ENCODE data around the gene NLRC4. TPM values are rescaled to one million over a fixed set of nuclear protein-coding genes. Genes with fewer than 3 reads are reported as not detected.

The NLRC4 gene
- total and polyA plus RNA-seq, 2 of the 4 experiments (the other 2 are of a cell fraction) = not detected

DNA sequence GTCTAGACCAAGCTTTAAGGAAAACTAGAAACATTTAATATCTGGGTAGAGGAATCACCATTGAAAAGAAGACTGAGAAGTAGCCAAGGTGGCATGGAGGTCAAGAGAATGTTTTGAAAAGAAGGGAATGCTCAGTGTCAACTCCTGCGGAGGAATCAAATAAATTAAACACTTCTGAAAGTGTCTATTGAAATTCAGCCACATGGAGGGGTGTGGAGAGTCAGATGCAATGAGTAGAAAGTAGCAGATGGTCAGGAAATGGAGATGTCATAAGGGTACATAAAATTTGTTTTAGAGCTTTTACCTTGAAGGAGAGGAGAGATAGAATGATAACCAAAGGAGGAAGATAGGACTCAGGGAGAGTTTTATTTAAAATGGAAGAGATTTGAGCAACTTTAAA is 35.1 kb downstream of the NLRC4 start:
- Histone ChIP-seq H3K4me1 (ENCODE audit: control insufficient read depth, insufficient read depth, low read length) (no peaks in the 10 kb centered on the region), H3K9ac (ENCODE audit: low read depth, low read length) (no peak overlapping the region), H4K8ac (ENCODE audit: low read depth in 2 of 2, low read length in 2 of 2) (no peak overlapping the region), H4K5ac (ENCODE audit: low read depth, low read length) (no peak overlapping the region), H3K36me3 (ENCODE audit: control insufficient read depth, insufficient read depth, low read length) (peaks cover 3% of the 10 kb centered on the region; the same call in 1 of the 2 replicates), H3K27ac (ENCODE audit: insufficient read depth, low read length) (no peak overlapping the region), H4K91ac (ENCODE audit: insufficient read depth, low read depth, low read length) (no peak overlapping the region), H2AK5ac (ENCODE audit: low read depth, low read length) (no peak overlapping the region), H2BK20ac (ENCODE audit: low read depth, low read length) (no peak overlapping the region), H3K18ac (ENCODE audit: low read depth, low read length) (no peak overlapping the region), H4K20me1 (ENCODE audit: insufficient read depth, low read length) (no peaks in the 10 kb centered on the region), H3K9me3 (ENCODE audit: control insufficient read depth, insufficient read depth, low read length) (no peaks in the 10 kb centered on the region), H3K9me1 (ENCODE audit: insufficient read depth, low read length) (peaks cover 3% of the 10 kb centered on the region; the same call in 1 of the 2 replicates), H3K4ac (ENCODE audit: low read depth, low read length) (no peak overlapping the region), H2BK120ac (ENCODE audit: low read depth, low read length) (no peak overlapping the region), H3K4me3 (ENCODE audit: insufficient read depth, low read depth, low read length) (no peak overlapping the region), H3K23ac (ENCODE audit: low read depth, low read length) (no peak overlapping the region), H2BK15ac (ENCODE audit: low read depth, low read length) (no peak overlapping the region), H3K4me2 (ENCODE audit: low read depth, low read length) (no peak overlapping the region), H2BK5ac (ENCODE audit: low read depth, low read length, poor library complexity, severe bottlenecking) (no peak overlapping the region), H3K56ac (ENCODE audit: extremely low read depth, insufficient read depth, low read length) (no peak overlapping the region), H3K79me1 (ENCODE audit: low read depth in 1 of 2, low read length in 2 of 2) (no peaks in the 10 kb centered on the region), H3K27me3 (ENCODE audit: control insufficient read depth, insufficient read depth, low read length) (no peaks in the 10 kb centered on the region), H3K14ac (replicated peaks; ENCODE audit: low read depth, low read length) (no peak overlapping the region), H2AFZ (replicated peaks; ENCODE audit: low read length, poor library complexity) (no peak overlapping the region), H2AK9ac (replicated peaks; ENCODE audit: low read depth, low read length, poor library complexity) (no peak overlapping the region)
- no CpG with 5 or more reads among the region's 1 CpG for WGBS, 2 experiments (ENCODE audit: extremely low coverage in 2 of 2, insufficient read length in 1 of 2)
- POLR2A ChIA-PET (ENCODE audit: unreplicated experiment) = interaction anchor here (0.6 kb wide), 1 partner anchor 10 kb away, joined by 3 read pairs; no protein-coding TSS in a partner anchor
- BruUV-seq (replicated peaks) = no TSS peak
- CTCF ChIA-PET = no interaction called here
- ATAC-seq (ENCODE audit: low read depth) = peak; percentile 32; the same call in 1 of the 2 replicates
- intact Hi-C loops (cut with micrococcal nuclease) (no loop called here), dilution Hi-C loops (cut with HindIII; ENCODE audit: low sequenced_read_pairs, unreplicated experiment) (no loop called here), in situ Hi-C loops (cut with MboI; ENCODE audit: low sequenced_read_pairs) (no loop called here)
- DNase-seq = no peak
- TF ChIP-seq CHD1 (IDR thresholded peaks at IDR 0.05; ENCODE audit: low read depth, low read length) (no peak), MAZ (IDR thresholded peaks at IDR 0.05; ENCODE audit: borderline replicate concordance, low read depth, low read length) (no peak), RCOR1 (IDR thresholded peaks at IDR 0.05; ENCODE audit: insufficient replicate concordance, low read length) (no peak), FOS (IDR thresholded peaks at IDR 0.05; ENCODE audit: low read depth, low read length) (no peak), RAD21 (IDR thresholded peaks at IDR 0.05; ENCODE audit: low read length) (no peak), BHLHE40 (IDR thresholded peaks at IDR 0.05; ENCODE audit: low read depth, low read length) (no peak)
- TF ChIP-seq, protein P1, sequence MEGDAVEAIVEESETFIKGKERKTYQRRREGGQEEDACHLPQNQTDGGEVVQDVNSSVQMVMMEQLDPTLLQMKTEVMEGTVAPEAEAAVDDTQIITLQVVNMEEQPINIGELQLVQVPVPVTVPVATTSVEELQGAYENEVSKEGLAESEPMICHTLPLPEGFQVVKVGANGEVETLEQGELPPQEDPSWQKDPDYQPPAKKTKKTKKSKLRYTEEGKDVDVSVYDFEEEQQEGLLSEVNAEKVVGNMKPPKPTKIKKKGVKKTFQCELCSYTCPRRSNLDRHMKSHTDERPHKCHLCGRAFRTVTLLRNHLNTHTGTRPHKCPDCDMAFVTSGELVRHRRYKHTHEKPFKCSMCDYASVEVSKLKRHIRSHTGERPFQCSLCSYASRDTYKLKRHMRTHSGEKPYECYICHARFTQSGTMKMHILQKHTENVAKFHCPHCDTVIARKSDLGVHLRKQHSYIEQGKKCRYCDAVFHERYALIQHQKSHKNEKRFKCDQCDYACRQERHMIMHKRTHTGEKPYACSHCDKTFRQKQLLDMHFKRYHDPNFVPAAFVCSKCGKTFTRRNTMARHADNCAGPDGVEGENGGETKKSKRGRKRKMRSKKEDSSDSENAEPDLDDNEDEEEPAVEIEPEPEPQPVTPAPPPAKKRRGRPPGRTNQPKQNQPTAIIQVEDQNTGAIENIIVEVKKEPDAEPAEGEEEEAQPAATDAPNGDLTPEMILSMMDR (conservative IDR thresholded peaks at IDR 0.05; ENCODE audit: low read depth, low read length) = no peak
- TF ChIP-seq, protein P2, sequence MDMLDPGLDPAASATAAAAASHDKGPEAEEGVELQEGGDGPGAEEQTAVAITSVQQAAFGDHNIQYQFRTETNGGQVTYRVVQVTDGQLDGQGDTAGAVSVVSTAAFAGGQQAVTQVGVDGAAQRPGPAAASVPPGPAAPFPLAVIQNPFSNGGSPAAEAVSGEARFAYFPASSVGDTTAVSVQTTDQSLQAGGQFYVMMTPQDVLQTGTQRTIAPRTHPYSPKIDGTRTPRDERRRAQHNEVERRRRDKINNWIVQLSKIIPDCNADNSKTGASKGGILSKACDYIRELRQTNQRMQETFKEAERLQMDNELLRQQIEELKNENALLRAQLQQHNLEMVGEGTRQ (IDR thresholded peaks at IDR 0.05; ENCODE audit: low read depth, low read length) = no peak
